Measurements from ENCODE around the gene HBEGF.

HBEGF gene

GRCh38 chr5:140337880-140338279 lies 8.5 kb downstream of the HBEGF start:
- no peak overlapping the region for H3K4me3 ChIP-seq (ENCODE audit: low read length)
- no peak for TF ChIP-seq CTCF (conservative IDR thresholded peaks at IDR 0.05; ENCODE audit: low read length)
- DNase-seq (ENCODE audit: low read depth): no peak

- peak; percentile 21 for DNase-seq (ENCODE audit: low read depth)
- no peak for TF ChIP-seq CTCF (conservative IDR thresholded peaks at IDR 0.05; ENCODE audit: low read length)
- H3K4me3 ChIP-seq (ENCODE audit: low read length): no peak overlapping the region
Observed at GRCh38 chr5:140336388-140336787, 10.0 kb downstream of the HBEGF start.

- no peak overlapping the region for H3K4me3 ChIP-seq (ENCODE audit: low read length)
- DNase-seq (ENCODE audit: low read depth): no peak
- TF ChIP-seq CTCF (conservative IDR thresholded peaks at IDR 0.05; ENCODE audit: low read length): no peak
Observed at GRCh38 chr5:140331638-140332037, 14.8 kb downstream of the HBEGF start.

GRCh38 chr5:140329739-140330481 lies 16.5 kb downstream of the HBEGF start:
- H3K4me3 ChIP-seq (ENCODE audit: low read length): no peak overlapping the region
- no peak for TF ChIP-seq CTCF (conservative IDR thresholded peaks at IDR 0.05; ENCODE audit: low read length)
- no peak for DNase-seq (ENCODE audit: low read depth)

GRCh38 chr5:140328036-140328764 lies 18.2 kb downstream of the HBEGF start:
- DNase-seq (ENCODE audit: low read depth): no peak
- TF ChIP-seq CTCF (conservative IDR thresholded peaks at IDR 0.05; ENCODE audit: low read length): no peak
- no peak overlapping the region for H3K4me3 ChIP-seq (ENCODE audit: low read length)

GRCh38 chr5:140327589-140327988 lies 18.8 kb downstream of the HBEGF start:
- peak; percentile 50 for DNase-seq (ENCODE audit: low read depth)
- TF ChIP-seq CTCF (conservative IDR thresholded peaks at IDR 0.05; ENCODE audit: low read length): no peak

GRCh38 chr5:140325486-140325885 lies 20.9 kb downstream of the HBEGF start:
- no peak for DNase-seq (ENCODE audit: low read depth)
- H3K4me3 ChIP-seq (ENCODE audit: low read length): no peak overlapping the region
- TF ChIP-seq CTCF (conservative IDR thresholded peaks at IDR 0.05; ENCODE audit: low read length): no peak

More at GRCh38 chr5:140327589-140327988, 18.8 kb downstream of the HBEGF start:
- H3K4me3 ChIP-seq (ENCODE audit: low read length): no peak overlapping the region
